OCI-LY1 (cell line): ENCODE data around the gene CCDC83.

Source experiments
- H2AFZ ChIP-seq: fragments of 200-600 bp; sonication (generic), shearing (Covaris generic); 2 replicates; pipeline ENCODE4 v1.6.0; 2014; ENCODE audit warnings: antibody characterized with exemption, mild to moderate bottlenecking, low read length
- H3F3A ChIP-seq: fragments of 200-600 bp; sonication (generic), shearing (Covaris generic); 2 replicates; pipeline ENCODE4 v1.6.0; 2014; ENCODE audit warnings: mild to moderate bottlenecking, antibody characterized with exemption, low read length, moderate library complexity; ENCODE audit not compliant: insufficient read depth
- H3K27ac ChIP-seq: fragments of 200-600 bp; sonication (generic); 2 replicates; pipeline ENCODE4 v1.5.1; 2014; ENCODE audit warnings: low read length, mixed run types, mild to moderate bottlenecking, low read depth; ENCODE audit not compliant: poor library complexity, severe bottlenecking
- H3K27me3 ChIP-seq: fragments of 200-600 bp; sonication (generic); 2 replicates; pipeline ENCODE4 v1.6.0; 2014; ENCODE audit warnings: antibody characterized with exemption, mild to moderate bottlenecking, low read length, moderate library complexity; ENCODE audit not compliant: insufficient read depth
- H3K36me3 ChIP-seq: fragments of 200-600 bp; sonication (generic); 2 replicates; pipeline ENCODE4 v1.6.1; 2014; ENCODE audit warnings: mild to moderate bottlenecking, antibody characterized with exemption, low read length, moderate library complexity, mixed read lengths; ENCODE audit not compliant: insufficient read depth
- H3K4me1 ChIP-seq: fragments of 200-600 bp; sonication (generic); 2 replicates; pipeline ENCODE4 v1.5.1; 2014; ENCODE audit warnings: mild to moderate bottlenecking, low read length, moderate library complexity; ENCODE audit not compliant: insufficient read depth, severe bottlenecking
- H3K4me2 ChIP-seq: fragments of 200-600 bp; sonication (generic), shearing (Covaris generic); 2 replicates; pipeline ENCODE4 v1.6.1; 2014; ENCODE audit warnings: low read length
- H3K4me3 ChIP-seq: fragments of 200-600 bp; sonication (generic); 2 replicates; pipeline ENCODE4 v1.5.1; 2014; ENCODE audit warnings: low read length, low read depth, mild to moderate bottlenecking, mixed read lengths; ENCODE audit not compliant: poor library complexity, severe bottlenecking
- H3K79me2 ChIP-seq: fragments of 200-600 bp; shearing (Covaris generic); 2 replicates; pipeline ENCODE4 v1.6.1; 2016; ENCODE audit warnings: mixed run types, low read length, mixed read lengths; ENCODE audit not compliant: insufficient read depth
- H3K9ac ChIP-seq: fragments of 200-600 bp; sonication (generic), shearing (Covaris generic); 2 replicates; pipeline ENCODE4 v1.6.1; 2014; ENCODE audit warnings: mild to moderate bottlenecking, low read length, mixed read lengths
- H3K9me2 ChIP-seq: fragments of 200-600 bp; sonication (generic), shearing (Covaris generic); 2 replicates; pipeline ENCODE4 v1.6.1; 2014; ENCODE audit warnings: low read depth, mild to moderate bottlenecking, low read length, mixed read lengths
- H3K9me3 ChIP-seq: fragments of 200-600 bp; shearing (Covaris generic); 2 replicates; pipeline ENCODE4 v1.6.1; 2014; ENCODE audit warnings: low read length, mixed read lengths
- H4K20me1 ChIP-seq: fragments of 200-600 bp; sonication (generic), shearing (Covaris generic); 2 replicates; pipeline ENCODE4 v1.6.0; 2016; ENCODE audit warnings: mild to moderate bottlenecking, low read length; ENCODE audit not compliant: insufficient read depth
- CTCF ChIP-seq: fragments of 200-600 bp; sonication (generic), shearing (Covaris generic); IDR thresholded peaks from 2 replicates; pipeline ENCODE4 v1.5.1; 2017; ENCODE audit warnings: mild to moderate bottlenecking, antibody characterized with exemption, low read length, moderate library complexity, mixed read lengths
- EZH2 ChIP-seq: fragments of 200-600 bp; sonication (generic), shearing (Covaris generic); IDR thresholded peaks from 2 replicates; pipeline ENCODE4 v1.8.0; 2017; ENCODE audit warnings: borderline replicate concordance, mixed run types, mild to moderate bottlenecking, antibody characterized with exemption, low read length, moderate library complexity, mixed read lengths

The CCDC83 gene

GRCh38 chr11:85844439-85845123, 10.6 kb upstream of the CCDC83 start:
- Histone ChIP-seq H3K79me2 (no peaks in the 10 kb centered on the region), H3K4me2 (no peak overlapping the region), H4K20me1 (no peaks in the 10 kb centered on the region), H3K9me3 (no peaks in the 10 kb centered on the region), H3K4me1 (no peaks in the 10 kb centered on the region), H3K27me3 (no peaks in the 10 kb centered on the region), H3K4me3 (no peak overlapping the region), H3F3A (no peaks in the 10 kb centered on the region), H3K9me2 (no peaks in the 10 kb centered on the region), H3K36me3 (no peaks in the 10 kb centered on the region), H3K27ac (no peak overlapping the region), H2AFZ (no peak overlapping the region), H3K9ac (no peak overlapping the region)
- TF ChIP-seq CTCF: no peak
- TF ChIP-seq EZH2: no peak

GRCh38 chr11:85845124-85845631, 10.0 kb upstream of the CCDC83 start:
- H2AFZ ChIP-seq: no peak overlapping the region
- H3K9me3 ChIP-seq: no peaks in the 10 kb centered on the region
- H3K4me1 ChIP-seq: no peaks in the 10 kb centered on the region
- H4K20me1 ChIP-seq: no peaks in the 10 kb centered on the region
- no peak overlapping the region for H3K9ac ChIP-seq
- no peaks in the 10 kb centered on the region for H3K27me3 ChIP-seq
- H3K4me3 ChIP-seq: no peak overlapping the region
- no peaks in the 10 kb centered on the region for H3K36me3 ChIP-seq
- H3K27ac ChIP-seq: no peak overlapping the region
- H3K79me2 ChIP-seq: no peaks in the 10 kb centered on the region
- H3K4me2 ChIP-seq: no peak overlapping the region
- TF ChIP-seq EZH2 (no peak), CTCF (no peak)
- H3K9me2 ChIP-seq: no peaks in the 10 kb centered on the region
- no peaks in the 10 kb centered on the region for H3F3A ChIP-seq

- Histone ChIP-seq H3K9ac (no peak overlapping the region), H3K79me2 (no peaks in the 10 kb centered on the region), H3K9me2 (no peaks in the 10 kb centered on the region), H3K4me3 (no peak overlapping the region), H3K27me3 (no peaks in the 10 kb centered on the region), H4K20me1 (no peaks in the 10 kb centered on the region), H3K4me2 (no peak overlapping the region), H2AFZ (no peak overlapping the region), H3F3A (no peaks in the 10 kb centered on the region), H3K36me3 (no peaks in the 10 kb centered on the region), H3K27ac (no peak overlapping the region), H3K9me3 (no peaks in the 10 kb centered on the region), H3K4me1 (no peaks in the 10 kb centered on the region)
- TF ChIP-seq CTCF: no peak
- TF ChIP-seq EZH2: no peak
These were observed 7.7 kb upstream of the CCDC83 start for GRCh38 chr11:85847436-85847835.
